ENCODE measurements around the gene LIN28B.

DNA sequence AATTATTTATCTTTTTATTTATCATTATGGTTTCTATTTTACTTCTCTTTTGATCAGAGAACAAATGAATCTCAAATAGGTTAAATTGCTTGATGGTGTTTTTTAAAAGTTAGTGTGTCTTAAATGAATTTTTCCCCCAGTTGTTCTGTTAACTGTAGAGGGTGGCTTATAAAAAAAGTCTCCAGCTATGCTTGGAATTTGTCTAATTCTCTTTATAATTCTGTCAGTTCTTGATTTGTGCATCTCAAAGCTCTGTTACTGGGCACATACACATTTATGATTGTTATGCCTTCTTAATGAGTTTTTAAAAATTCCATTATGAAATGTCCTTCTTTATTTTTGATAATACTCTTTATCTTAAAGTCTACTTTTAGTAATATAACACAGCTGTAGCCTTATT is 58.0 kb downstream of the LIN28B start:
- TF ChIP-seq, protein P1, sequence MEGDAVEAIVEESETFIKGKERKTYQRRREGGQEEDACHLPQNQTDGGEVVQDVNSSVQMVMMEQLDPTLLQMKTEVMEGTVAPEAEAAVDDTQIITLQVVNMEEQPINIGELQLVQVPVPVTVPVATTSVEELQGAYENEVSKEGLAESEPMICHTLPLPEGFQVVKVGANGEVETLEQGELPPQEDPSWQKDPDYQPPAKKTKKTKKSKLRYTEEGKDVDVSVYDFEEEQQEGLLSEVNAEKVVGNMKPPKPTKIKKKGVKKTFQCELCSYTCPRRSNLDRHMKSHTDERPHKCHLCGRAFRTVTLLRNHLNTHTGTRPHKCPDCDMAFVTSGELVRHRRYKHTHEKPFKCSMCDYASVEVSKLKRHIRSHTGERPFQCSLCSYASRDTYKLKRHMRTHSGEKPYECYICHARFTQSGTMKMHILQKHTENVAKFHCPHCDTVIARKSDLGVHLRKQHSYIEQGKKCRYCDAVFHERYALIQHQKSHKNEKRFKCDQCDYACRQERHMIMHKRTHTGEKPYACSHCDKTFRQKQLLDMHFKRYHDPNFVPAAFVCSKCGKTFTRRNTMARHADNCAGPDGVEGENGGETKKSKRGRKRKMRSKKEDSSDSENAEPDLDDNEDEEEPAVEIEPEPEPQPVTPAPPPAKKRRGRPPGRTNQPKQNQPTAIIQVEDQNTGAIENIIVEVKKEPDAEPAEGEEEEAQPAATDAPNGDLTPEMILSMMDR (IDR thresholded peaks at IDR 0.05), result no peak
- no peak for TF ChIP-seq POLR2A (IDR thresholded peaks at IDR 0.05)
